OCI-LY1 (cell line): Measurements from ENCODE around the gene SLC24A3.

Experiments used
- H2AFZ ChIP-seq: fragments of 200-600 bp; sonication (generic), shearing (Covaris generic); 2 replicates; pipeline ENCODE4 v1.6.0; 2014; ENCODE audit warnings: antibody characterized with exemption, mild to moderate bottlenecking, low read length
- H3F3A ChIP-seq: fragments of 200-600 bp; sonication (generic), shearing (Covaris generic); 2 replicates; pipeline ENCODE4 v1.6.0; 2014; ENCODE audit warnings: mild to moderate bottlenecking, antibody characterized with exemption, low read length, moderate library complexity; ENCODE audit not compliant: insufficient read depth
- H3K27ac ChIP-seq: fragments of 200-600 bp; sonication (generic); 2 replicates; pipeline ENCODE4 v1.5.1; 2014; ENCODE audit warnings: low read length, mixed run types, mild to moderate bottlenecking, low read depth; ENCODE audit not compliant: poor library complexity, severe bottlenecking
- H3K27me3 ChIP-seq: fragments of 200-600 bp; sonication (generic); 2 replicates; pipeline ENCODE4 v1.6.0; 2014; ENCODE audit warnings: antibody characterized with exemption, mild to moderate bottlenecking, low read length, moderate library complexity; ENCODE audit not compliant: insufficient read depth
- H3K36me3 ChIP-seq: fragments of 200-600 bp; sonication (generic); 2 replicates; pipeline ENCODE4 v1.6.1; 2014; ENCODE audit warnings: mild to moderate bottlenecking, antibody characterized with exemption, low read length, moderate library complexity, mixed read lengths; ENCODE audit not compliant: insufficient read depth
- H3K4me1 ChIP-seq: fragments of 200-600 bp; sonication (generic); 2 replicates; pipeline ENCODE4 v1.5.1; 2014; ENCODE audit warnings: mild to moderate bottlenecking, low read length, moderate library complexity; ENCODE audit not compliant: insufficient read depth, severe bottlenecking
- H3K4me2 ChIP-seq: fragments of 200-600 bp; sonication (generic), shearing (Covaris generic); 2 replicates; pipeline ENCODE4 v1.6.1; 2014; ENCODE audit warnings: low read length
- H3K4me3 ChIP-seq: fragments of 200-600 bp; sonication (generic); 2 replicates; pipeline ENCODE4 v1.5.1; 2014; ENCODE audit warnings: low read length, low read depth, mild to moderate bottlenecking, mixed read lengths; ENCODE audit not compliant: poor library complexity, severe bottlenecking
- H3K79me2 ChIP-seq: fragments of 200-600 bp; shearing (Covaris generic); 2 replicates; pipeline ENCODE4 v1.6.1; 2016; ENCODE audit warnings: mixed run types, low read length, mixed read lengths; ENCODE audit not compliant: insufficient read depth
- H3K9ac ChIP-seq: fragments of 200-600 bp; sonication (generic), shearing (Covaris generic); 2 replicates; pipeline ENCODE4 v1.6.1; 2014; ENCODE audit warnings: mild to moderate bottlenecking, low read length, mixed read lengths
- H3K9me2 ChIP-seq: fragments of 200-600 bp; sonication (generic), shearing (Covaris generic); 2 replicates; pipeline ENCODE4 v1.6.1; 2014; ENCODE audit warnings: low read depth, mild to moderate bottlenecking, low read length, mixed read lengths
- H3K9me3 ChIP-seq: fragments of 200-600 bp; shearing (Covaris generic); 2 replicates; pipeline ENCODE4 v1.6.1; 2014; ENCODE audit warnings: low read length, mixed read lengths
- H4K20me1 ChIP-seq: fragments of 200-600 bp; sonication (generic), shearing (Covaris generic); 2 replicates; pipeline ENCODE4 v1.6.0; 2016; ENCODE audit warnings: mild to moderate bottlenecking, low read length; ENCODE audit not compliant: insufficient read depth
- CTCF ChIP-seq: fragments of 200-600 bp; sonication (generic), shearing (Covaris generic); IDR thresholded peaks from 2 replicates; pipeline ENCODE4 v1.5.1; 2017; ENCODE audit warnings: mild to moderate bottlenecking, antibody characterized with exemption, low read length, moderate library complexity, mixed read lengths
- EZH2 ChIP-seq: fragments of 200-600 bp; sonication (generic), shearing (Covaris generic); IDR thresholded peaks from 2 replicates; pipeline ENCODE4 v1.8.0; 2017; ENCODE audit warnings: borderline replicate concordance, mixed run types, mild to moderate bottlenecking, antibody characterized with exemption, low read length, moderate library complexity, mixed read lengths

SLC24A3 gene

GRCh38 chr20:19624221-19624965, 412.0 kb downstream of the SLC24A3 start:
- TF ChIP-seq CTCF: no peak
- TF ChIP-seq EZH2: no peak
- Histone ChIP-seq H3K36me3 (no peaks in the 10 kb centered on the region), H3K4me3 (no peak overlapping the region), H3K9me2 (no peaks in the 10 kb centered on the region), H3F3A (no peaks in the 10 kb centered on the region), H3K27me3 (no peaks in the 10 kb centered on the region), H4K20me1 (no peaks in the 10 kb centered on the region), H2AFZ (no peak overlapping the region), H3K4me2 (no peak overlapping the region), H3K9me3 (no peaks in the 10 kb centered on the region), H3K9ac (no peak overlapping the region), H3K27ac (no peak overlapping the region), H3K4me1 (no peaks in the 10 kb centered on the region), H3K79me2 (no peaks in the 10 kb centered on the region)

- H3K4me2 ChIP-seq: no peak overlapping the region
- no peaks in the 10 kb centered on the region for H3K4me1 ChIP-seq
- no peak overlapping the region for H2AFZ ChIP-seq
- TF ChIP-seq EZH2 (no peak), CTCF (no peak)
- no peaks in the 10 kb centered on the region for H3K36me3 ChIP-seq
- no peaks in the 10 kb centered on the region for H3K27me3 ChIP-seq
- H3K9me3 ChIP-seq: no peaks in the 10 kb centered on the region
- no peak overlapping the region for H3K27ac ChIP-seq
- H3K4me3 ChIP-seq: no peak overlapping the region
- H4K20me1 ChIP-seq: no peaks in the 10 kb centered on the region
- H3F3A ChIP-seq: no peaks in the 10 kb centered on the region
- no peaks in the 10 kb centered on the region for H3K79me2 ChIP-seq
- no peaks in the 10 kb centered on the region for H3K9me2 ChIP-seq
- no peak overlapping the region for H3K9ac ChIP-seq
Measured at GRCh38 chr20:19625426-19625825, 413.0 kb downstream of the SLC24A3 start.

GRCh38 chr20:19626896-19627295, 414.5 kb downstream of the SLC24A3 start:
- Histone ChIP-seq H3K36me3 (no peaks in the 10 kb centered on the region), H3K9ac (no peak overlapping the region), H4K20me1 (no peaks in the 10 kb centered on the region), H3K4me3 (no peak overlapping the region), H3K27me3 (no peaks in the 10 kb centered on the region), H3K27ac (no peak overlapping the region), H3K9me2 (no peaks in the 10 kb centered on the region), H3K4me1 (no peaks in the 10 kb centered on the region), H2AFZ (no peak overlapping the region), H3K9me3 (no peaks in the 10 kb centered on the region), H3F3A (no peaks in the 10 kb centered on the region), H3K4me2 (no peak overlapping the region), H3K79me2 (no peaks in the 10 kb centered on the region)
- TF ChIP-seq CTCF (no peak), EZH2 (no peak)
